ENCODE measurements around the gene KDM6A. TPM values are rescaled to one million over a fixed set of nuclear protein-coding genes. Genes with fewer than 3 reads are reported as not detected.
"Not testable (repeated sequence)": the region's sequence is repeated elsewhere in the genome, so short reads cannot be mapped to it uniquely, and the experiment has no call there.

The KDM6A gene
- total RNA-seq, 2 experiments from 2014 or later: 20.9 to 21.5 TPM

DNA sequence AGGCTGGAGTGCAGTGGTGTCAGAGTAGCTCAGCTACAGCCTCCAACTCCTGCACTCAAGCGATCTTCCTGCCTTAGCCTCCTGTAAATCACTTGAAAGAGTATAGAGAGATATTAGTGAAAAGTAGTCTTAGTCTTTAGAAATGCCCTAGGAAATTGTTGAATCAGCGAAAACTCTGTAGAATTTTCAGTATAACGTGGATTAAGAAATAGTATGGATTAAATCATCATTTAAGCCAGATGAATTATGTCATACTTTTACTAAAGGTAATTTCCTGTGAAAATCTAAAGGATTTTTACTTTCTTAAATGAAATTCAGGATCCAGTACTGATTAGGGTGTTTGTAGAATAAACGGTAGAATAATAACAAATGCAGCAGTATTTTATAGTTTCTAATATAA is 163.2 kb downstream of the KDM6A start:
- Mint-ChIP-seq H3K4me1 (ENCODE audit: low read depth) (peaks cover 6% of the 10 kb centered on the region), H3K9me3 (peaks cover 2% of the 10 kb centered on the region), H3K36me3 (peaks cover 8% of the 10 kb centered on the region), H3K27me3 (no peaks in the 10 kb centered on the region), H3K4me3 (no peak overlapping the region), H3K27ac (no peak overlapping the region)
- intact Hi-C loops (cut with micrococcal nuclease): no loop called here
- ChIA-PET POLR2A (no interaction called here), CTCF (no interaction called here)
- DNase-seq: no peak

DNA sequence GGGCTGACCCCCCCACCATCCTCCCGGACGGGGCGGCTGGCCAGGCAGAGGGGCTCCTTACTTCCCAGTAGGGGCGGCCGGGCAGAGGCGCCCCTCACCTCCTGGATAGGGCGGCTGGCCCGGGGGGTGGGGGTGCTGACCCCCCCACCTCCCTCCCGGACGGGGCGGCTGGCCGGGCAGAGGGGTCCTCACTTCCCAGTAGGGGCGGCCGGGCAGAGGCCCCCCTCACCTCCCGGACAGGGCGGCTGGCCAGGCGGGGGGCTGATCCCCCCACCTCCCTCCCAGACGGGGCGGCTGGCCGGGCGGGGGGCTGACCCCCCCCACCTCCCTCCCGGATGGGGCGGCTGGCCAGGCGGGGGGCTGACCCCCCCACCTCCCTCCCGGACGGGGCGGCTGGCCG is 167.1 kb downstream of the KDM6A start:
- CTCF ChIA-PET; intact Hi-C loops (cut with micrococcal nuclease); POLR2A ChIA-PET; DNase-seq; H3K27ac Mint-ChIP-seq; H3K36me3 Mint-ChIP-seq; H3K9me3 Mint-ChIP-seq; H3K4me3 Mint-ChIP-seq; H3K27me3 Mint-ChIP-seq; H3K4me1 Mint-ChIP-seq (ENCODE audit: low read depth): not testable (repeated sequence)

GRCh38 chrX:45046417-45046816 is 173.4 kb downstream of the KDM6A start:
- Mint-ChIP-seq H3K36me3 (peaks cover 2% of the 10 kb centered on the region), H3K4me1 (ENCODE audit: low read depth) (peaks cover 5% of the 10 kb centered on the region), H3K27me3 (no peaks in the 10 kb centered on the region), H3K4me3 (no peak overlapping the region), H3K27ac (no peak overlapping the region), H3K9me3 (no peaks in the 10 kb centered on the region)
- CTCF ChIA-PET: interaction anchor here (0.6 kb wide), 1 partner anchor 610 kb away, joined by 4 read pairs; no protein-coding TSS in a partner anchor
- intact Hi-C loops (cut with micrococcal nuclease): no loop called here
- POLR2A ChIA-PET: no interaction called here
- DNase-seq: no peak

GRCh38 chrX:45050558-45050957 is 177.6 kb downstream of the KDM6A start:
- ChIA-PET CTCF (no interaction called here), POLR2A (interaction anchor here (0.6 kb wide), 1 partner anchor 86 kb away, joined by 3 read pairs; no protein-coding TSS in a partner anchor)
- Mint-ChIP-seq H3K4me3 (no peak overlapping the region), H3K9me3 (no peaks in the 10 kb centered on the region), H3K36me3 (peaks cover 6% of the 10 kb centered on the region), H3K27me3 (no peaks in the 10 kb centered on the region), H3K27ac (no peak overlapping the region), H3K4me1 (ENCODE audit: low read depth) (peaks cover 5% of the 10 kb centered on the region)
- intact Hi-C loops (cut with micrococcal nuclease): no loop called here
- DNase-seq: no peak

- ChIA-PET POLR2A (no interaction called here), CTCF (no interaction called here)
- no peak for DNase-seq
- Mint-ChIP-seq H3K27me3 (no peaks in the 10 kb centered on the region), H3K9me3 (no peaks in the 10 kb centered on the region), H3K27ac (no peak overlapping the region), H3K4me3 (no peak overlapping the region), H3K36me3 (peaks cover 5% of the 10 kb centered on the region), H3K4me1 (ENCODE audit: low read depth) (peaks cover 10% of the 10 kb centered on the region)
- intact Hi-C loops (cut with micrococcal nuclease): no loop called here
Measured at GRCh38 chrX:45056428-45057145, 183.6 kb downstream of the KDM6A start.

DNA sequence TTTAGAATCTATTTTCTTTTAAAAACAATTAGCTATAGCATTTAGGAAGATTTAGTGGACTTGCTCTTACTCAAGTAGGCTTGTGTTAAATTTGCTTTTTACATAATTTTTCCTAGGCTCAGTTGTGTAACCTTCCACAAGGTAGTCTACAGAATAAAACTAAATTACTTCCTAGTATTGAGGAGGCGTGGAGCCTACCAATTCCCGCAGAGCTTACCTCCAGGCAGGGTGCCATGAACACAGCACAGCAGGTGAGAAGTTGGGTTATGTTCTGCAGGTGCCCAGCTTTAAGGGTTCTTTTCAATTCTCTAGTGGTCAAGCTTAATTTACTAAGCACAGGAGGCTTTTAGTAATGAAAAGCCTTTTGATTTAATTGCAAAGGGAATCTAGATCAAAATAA is 186.9 kb downstream of the KDM6A start:
- DNase-seq; H3K27me3 Mint-ChIP-seq; H3K9me3 Mint-ChIP-seq; intact Hi-C loops (cut with micrococcal nuclease); POLR2A ChIA-PET; H3K27ac Mint-ChIP-seq; H3K4me3 Mint-ChIP-seq; CTCF ChIA-PET: not testable (repeated sequence)
- Mint-ChIP-seq H3K4me1 (ENCODE audit: low read depth) (peaks cover 12% of the 10 kb centered on the region), H3K36me3 (peaks cover 13% of the 10 kb centered on the region)

DNA sequence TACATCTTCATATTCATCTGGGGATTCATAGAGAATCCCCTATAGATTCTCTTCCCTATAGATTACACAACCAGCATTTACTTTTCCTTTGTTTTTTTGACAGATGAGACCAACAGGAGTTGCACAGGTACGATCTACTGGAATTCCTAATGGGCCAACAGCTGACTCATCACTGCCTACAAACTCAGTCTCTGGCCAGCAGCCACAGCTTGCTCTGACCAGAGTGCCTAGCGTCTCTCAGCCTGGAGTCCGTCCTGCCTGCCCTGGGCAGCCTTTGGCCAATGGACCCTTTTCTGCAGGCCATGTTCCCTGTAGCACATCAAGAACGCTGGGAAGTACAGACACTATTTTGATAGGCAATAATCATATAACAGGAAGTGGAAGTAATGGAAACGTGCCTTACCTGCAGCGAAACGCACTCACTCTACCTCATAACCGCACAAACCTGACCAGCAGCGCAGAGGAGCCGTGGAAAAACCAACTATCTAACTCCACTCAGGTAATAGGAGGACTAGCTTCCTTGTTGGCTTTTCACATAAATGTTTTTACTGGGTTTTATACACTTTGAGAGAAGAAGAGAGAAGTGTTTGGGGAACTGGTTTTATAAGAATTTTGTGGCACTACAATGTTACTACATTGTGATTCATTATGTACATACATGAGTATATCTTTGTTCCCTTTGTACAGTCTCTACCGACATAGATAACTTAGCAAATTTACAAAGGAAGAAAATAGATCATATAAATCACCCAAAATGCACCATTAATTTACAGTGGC is 190.5 kb downstream of the KDM6A start:
- Mint-ChIP-seq H3K4me3 (no peak overlapping the region), H3K36me3 (peaks cover 22% of the 10 kb centered on the region), H3K9me3 (no peaks in the 10 kb centered on the region), H3K27me3 (no peaks in the 10 kb centered on the region), H3K4me1 (ENCODE audit: low read depth) (peaks cover 21% of the 10 kb centered on the region), H3K27ac (no peak overlapping the region)
- no peak for DNase-seq
- ChIA-PET CTCF (no interaction called here), POLR2A (no interaction called here)
- intact Hi-C loops (cut with micrococcal nuclease): no loop called here

DNA sequence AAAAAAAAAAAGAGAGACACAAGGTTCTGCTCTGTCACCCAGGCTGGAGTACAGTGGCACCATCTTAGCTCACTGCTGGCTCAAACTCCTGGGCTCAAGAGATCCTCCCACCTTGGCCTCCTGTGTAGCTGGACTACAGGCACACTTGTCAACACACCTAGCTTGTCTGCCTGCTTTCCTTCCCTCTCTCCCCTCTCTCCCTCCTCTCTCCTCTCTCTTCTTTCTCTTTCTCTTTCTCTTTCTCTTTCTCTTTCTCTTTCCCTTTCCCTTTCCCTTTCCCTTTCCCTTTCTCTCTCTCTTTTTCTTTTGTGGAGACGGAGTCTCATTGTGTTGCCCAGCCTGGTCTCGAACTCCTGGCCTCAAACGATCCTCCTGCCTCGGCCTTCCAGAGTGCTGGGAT is 195.6 kb downstream of the KDM6A start:
- CTCF ChIA-PET: interaction anchor here (1.4 kb wide), 1 partner anchor 123 kb away, joined by 5 read pairs; no protein-coding TSS in a partner anchor

DNA sequence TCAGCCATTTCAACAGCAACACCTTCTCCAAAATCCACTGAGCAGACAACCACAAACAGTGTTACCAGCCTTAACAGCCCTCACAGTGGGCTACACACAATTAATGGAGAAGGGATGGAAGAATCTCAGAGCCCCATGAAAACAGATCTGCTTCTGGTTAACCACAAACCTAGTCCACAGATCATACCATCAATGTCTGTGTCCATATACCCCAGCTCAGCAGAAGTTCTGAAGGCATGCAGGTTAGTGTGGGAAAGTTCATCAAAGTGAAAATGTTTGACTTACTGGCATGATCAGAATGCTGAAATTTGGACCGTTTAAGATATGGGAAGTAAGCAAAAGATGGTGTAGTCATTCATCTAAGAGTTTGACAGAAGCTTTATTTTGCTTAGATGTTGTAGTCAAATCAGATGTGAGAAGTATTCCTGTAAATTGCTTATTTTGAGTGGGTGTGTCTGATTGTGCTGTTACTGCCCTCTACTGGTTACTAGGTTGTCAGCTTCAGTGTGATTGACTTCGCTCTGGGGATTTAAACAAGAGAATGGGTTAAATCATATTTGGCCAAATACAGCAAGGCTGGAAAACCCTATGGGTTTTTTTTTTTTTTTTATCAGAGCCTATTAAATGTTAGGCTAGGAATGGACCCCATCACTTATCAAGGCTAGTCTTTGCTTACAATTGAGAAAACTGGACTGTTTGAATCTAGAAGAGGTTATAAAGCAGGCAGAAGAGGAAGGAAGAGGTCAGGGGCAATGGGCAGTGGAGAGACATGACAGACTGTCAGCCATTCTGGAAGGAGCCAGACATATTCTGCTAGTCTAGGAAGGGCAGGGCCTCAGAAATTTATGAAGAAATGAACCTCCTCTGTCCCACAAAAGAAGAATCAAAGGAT is 197.4 kb downstream of the KDM6A start:
- ChIA-PET CTCF (interaction anchor here (0.7 to 1.6 kb wide), 3 partner anchors 64 to 1338 kb away, joined by 3 to 5 read pairs (median 4); no protein-coding TSS in a partner anchor), POLR2A (interaction anchor here (0.6 to 1.4 kb wide), 2 partner anchors 198 to 361 kb away, joined by 3 read pairs; partner anchors contain the start of gene KDM6A)
- intact Hi-C loops (cut with micrococcal nuclease): loop anchor here (5.0 kb wide), 3 partner anchors 73 to 198 kb away; partner anchors contain the start of gene KDM6A
- H3K27me3 Mint-ChIP-seq: no peaks in the 10 kb centered on the region
- peak overlapping the region; percentile 82 for H3K27ac Mint-ChIP-seq
- peaks cover 6% of the 10 kb centered on the region for H3K9me3 Mint-ChIP-seq
- DNase-seq: no peak
- peaks cover 27% of the 10 kb centered on the region for H3K36me3 Mint-ChIP-seq
- H3K4me1 Mint-ChIP-seq (ENCODE audit: low read depth): peaks cover 57% of the 10 kb centered on the region
- H3K4me3 Mint-ChIP-seq: peak overlapping the region; percentile 12

More for the DNA sequence above, 195.6 kb downstream of the KDM6A start:
- no peaks in the 10 kb centered on the region for H3K27me3 Mint-ChIP-seq
- H3K36me3 Mint-ChIP-seq: peaks cover 38% of the 10 kb centered on the region
- peak overlapping the region; percentile 85 for H3K27ac Mint-ChIP-seq
- no peak for DNase-seq
- H3K9me3 Mint-ChIP-seq: peaks cover 6% of the 10 kb centered on the region
- intact Hi-C loops (cut with micrococcal nuclease): no loop called here
- POLR2A ChIA-PET: no interaction called here
- H3K4me1 Mint-ChIP-seq (ENCODE audit: low read depth): peaks cover 49% of the 10 kb centered on the region
- peak overlapping the region; percentile 51 for H3K4me3 Mint-ChIP-seq

DNA sequence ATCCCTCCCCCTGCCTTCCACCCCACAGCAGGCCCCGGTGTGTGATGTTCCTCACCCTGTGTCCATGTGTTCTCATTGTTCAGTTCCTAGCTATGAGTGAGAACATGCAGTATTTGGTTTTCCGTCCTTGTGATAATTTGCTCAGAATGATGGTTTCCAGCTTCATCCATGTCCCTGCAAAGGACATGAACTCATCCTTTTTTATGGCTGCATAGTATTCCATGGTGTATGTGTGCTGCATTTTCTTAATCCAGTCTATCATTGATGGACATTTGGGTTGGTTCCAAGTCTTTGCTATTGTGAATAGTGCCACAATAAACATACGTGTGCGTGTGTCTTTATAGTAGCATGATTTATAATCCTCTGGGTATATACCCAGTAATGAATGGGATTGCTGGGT is 200.0 kb downstream of the KDM6A start:
- Mint-ChIP-seq H3K4me1 (ENCODE audit: low read depth) (peaks cover 57% of the 10 kb centered on the region), H3K36me3 (peaks cover 25% of the 10 kb centered on the region)
- CTCF ChIA-PET, POLR2A ChIA-PET, H3K27ac Mint-ChIP-seq, H3K27me3 Mint-ChIP-seq, H3K9me3 Mint-ChIP-seq, DNase-seq, H3K4me3 Mint-ChIP-seq: not testable (repeated sequence)
- intact Hi-C loops (cut with micrococcal nuclease): loop anchor here (5.0 kb wide), 3 partner anchors 76 to 201 kb away; partner anchors contain the start of gene KDM6A

- Mint-ChIP-seq H3K4me3 (no peak overlapping the region), H3K9me3 (peaks cover 4% of the 10 kb centered on the region), H3K27ac (peak overlapping the region; percentile 4), H3K27me3 (no peaks in the 10 kb centered on the region), H3K36me3 (peaks cover 12% of the 10 kb centered on the region), H3K4me1 (ENCODE audit: low read depth) (peaks cover 35% of the 10 kb centered on the region)
- ChIA-PET POLR2A (no interaction called here), CTCF (interaction anchor here (1.3 kb wide), 1 partner anchor 179 kb away, joined by 3 read pairs; no protein-coding TSS in a partner anchor)
- intact Hi-C loops (cut with micrococcal nuclease): no loop called here
- peak; percentile 21 for DNase-seq
Measured at GRCh38 chrX:45077748-45078424, 204.9 kb downstream of the KDM6A start.
